SK-N-SH treated with all-trans-retinoic acid at 6 μM for 48 hours (cell line): ENCODE measurements around the gene MYL6B.

Experiments
- ARNTL ChIP-seq: fragments of 450-650 bp; formaldehyde crosslinking; IDR thresholded peaks from 2 replicates; pipeline ENCODE4 v1.5.0; 2020; ENCODE audit warnings: low read depth, mild to moderate bottlenecking, moderate library complexity, borderline replicate concordance
- BACH2 ChIP-seq: fragments of 250-450 bp; sonication (Bioruptor Pico); IDR thresholded peaks from 2 replicates; pipeline ENCODE4 v1.9.0; 2021; ENCODE audit warnings: mild to moderate bottlenecking, borderline replicate concordance
- RARB ChIP-seq: fragments of 250-450 bp; sonication (Bioruptor Pico); IDR thresholded peaks from 2 replicates; pipeline ENCODE4 v1.8.0; 2021; ENCODE audit warnings: mild to moderate bottlenecking, moderate library complexity
- TSHZ2 ChIP-seq: fragments of 250-450 bp; sonication (Bioruptor Pico); IDR thresholded peaks from 2 replicates; pipeline ENCODE4 v1.5.0; 2020; ENCODE audit warnings: mild to moderate bottlenecking, moderate library complexity
- ZC3H10 ChIP-seq: fragments of 250-450 bp; sonication (Bioruptor Pico); IDR thresholded peaks from 2 replicates; pipeline ENCODE4 v1.5.1; 2021; ENCODE audit warnings: mild to moderate bottlenecking, moderate library complexity
- ZFP3 ChIP-seq: fragments of 250-450 bp; sonication (Bioruptor Pico); IDR thresholded peaks from 2 replicates; pipeline ENCODE4 v1.5.0; 2020; ENCODE audit warnings: mild to moderate bottlenecking, moderate library complexity
- ZFP30 ChIP-seq: fragments of 450-650 bp; formaldehyde crosslinking; IDR thresholded peaks from 2 replicates; pipeline ENCODE4 v1.5.0; 2022; ENCODE audit warnings: mild to moderate bottlenecking, moderate library complexity
- ZNF70 ChIP-seq: fragments of 450-650 bp; formaldehyde crosslinking; IDR thresholded peaks from 2 replicates; pipeline ENCODE4 v1.5.0; 2020; ENCODE audit warnings: mild to moderate bottlenecking, moderate library complexity
- TF ChIP-seq, protein P1 (sequence below): fragments of 250-450 bp; sonication (Bioruptor Pico); IDR thresholded peaks from 2 replicates; pipeline ENCODE4 v1.5.1; 2020; ENCODE audit warnings: low read depth, mild to moderate bottlenecking, moderate library complexity

DNA sequence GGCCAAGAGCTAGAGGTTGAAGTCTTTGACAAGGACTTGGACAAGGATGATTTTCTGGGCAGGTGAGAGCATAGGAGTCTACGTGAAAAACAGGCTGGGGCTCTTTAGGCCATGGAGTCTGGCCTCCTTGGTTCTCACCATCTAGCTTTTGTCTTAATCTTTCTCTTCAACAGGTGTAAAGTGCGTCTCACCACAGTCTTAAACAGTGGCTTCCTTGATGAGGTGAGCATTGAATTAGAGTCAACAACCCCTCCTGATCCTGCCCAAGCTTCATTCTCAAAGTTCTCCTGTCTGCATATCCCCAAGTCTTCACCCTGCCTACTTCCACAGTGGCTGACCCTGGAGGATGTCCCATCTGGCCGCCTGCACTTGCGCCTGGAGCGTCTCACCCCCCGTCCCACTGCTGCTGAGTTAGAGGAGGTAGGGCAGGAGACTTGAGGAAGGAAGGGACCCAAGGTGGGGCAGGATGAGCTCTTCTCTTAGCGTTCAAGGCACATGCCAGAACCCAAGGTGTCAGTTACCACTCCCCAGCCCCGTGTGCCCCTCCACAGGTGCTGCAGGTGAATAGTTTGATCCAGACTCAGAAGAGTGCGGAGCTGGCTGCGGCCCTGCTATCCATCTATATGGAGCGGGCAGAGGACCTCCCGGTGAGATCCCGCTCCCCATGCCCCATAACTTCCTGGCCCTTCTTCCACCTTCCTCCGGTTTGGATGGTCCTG, 14.4 kb upstream of the MYL6B start:
- no peak for TF ChIP-seq ZC3H10 (CRISPR knock-in tag)
- TF ChIP-seq BACH2 (CRISPR knock-in tag), result no peak
- TF ChIP-seq ZNF70 (CRISPR knock-in tag), result no peak
- TF ChIP-seq TSHZ2 (CRISPR knock-in tag), result no peak
- no peak for TF ChIP-seq ZFP30 (CRISPR knock-in tag)
- no peak for TF ChIP-seq RARB
- TF ChIP-seq ARNTL (CRISPR knock-in tag), result no peak
- TF ChIP-seq, protein P1, sequence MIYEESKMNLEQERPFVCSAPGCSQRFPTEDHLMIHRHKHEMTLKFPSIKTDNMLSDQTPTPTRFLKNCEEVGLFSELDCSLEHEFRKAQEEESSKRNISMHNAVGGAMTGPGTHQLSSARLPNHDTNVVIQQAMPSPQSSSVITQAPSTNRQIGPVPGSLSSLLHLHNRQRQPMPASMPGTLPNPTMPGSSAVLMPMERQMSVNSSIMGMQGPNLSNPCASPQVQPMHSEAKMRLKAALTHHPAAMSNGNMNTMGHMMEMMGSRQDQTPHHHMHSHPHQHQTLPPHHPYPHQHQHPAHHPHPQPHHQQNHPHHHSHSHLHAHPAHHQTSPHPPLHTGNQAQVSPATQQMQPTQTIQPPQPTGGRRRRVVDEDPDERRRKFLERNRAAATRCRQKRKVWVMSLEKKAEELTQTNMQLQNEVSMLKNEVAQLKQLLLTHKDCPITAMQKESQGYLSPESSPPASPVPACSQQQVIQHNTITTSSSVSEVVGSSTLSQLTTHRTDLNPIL (CRISPR knock-in tag), result no peak
- TF ChIP-seq ZFP3, result no peak
